NB4 (cell line): ENCODE measurements around the gene DGKB.

Experiments
- DNase-seq: peaks from one replicate; pipeline ENCODE4 v3.0.0; 2010; ENCODE audit warnings: low read depth
- H3K4me3 ChIP-seq: one replicate; pipeline ENCODE4 v1.5.1; 2011; ENCODE audit warnings: mild to moderate bottlenecking, low read depth, low read length, moderate library complexity
- CTCF ChIP-seq: IDR thresholded peaks from one replicate; pipeline ENCODE4 v1.5.1; 2012; ENCODE audit warnings: low read depth, low read length
- MAX ChIP-seq: IDR thresholded peaks from 2 replicates; pipeline ENCODE4 v1.6.1; 2011; ENCODE audit warnings: low read depth, low read length
- MYC ChIP-seq: IDR thresholded peaks from 2 replicates; pipeline ENCODE4 v1.6.1; 2011; ENCODE audit warnings: low read depth, low read length
- POLR2A ChIP-seq: IDR thresholded peaks from 2 replicates; pipeline ENCODE4 v1.6.1; 2011; ENCODE audit warnings: mild to moderate bottlenecking; ENCODE audit not compliant: insufficient read length; ENCODE audit errors: extremely low read depth

Gene DGKB

GRCh38 chr7:14836571-14837189 is 65.9 kb downstream of the DGKB start:
- no peak for DNase-seq
- no peak overlapping the region for H3K4me3 ChIP-seq
- TF ChIP-seq CTCF (no peak), MAX (no peak), POLR2A (no peak), MYC (no peak)

GRCh38 chr7:14836006-14836405 is 66.5 kb downstream of the DGKB start:
- TF ChIP-seq POLR2A (no peak), CTCF (no peak), MYC (no peak), MAX (no peak)
- DNase-seq = no peak
- H3K4me3 ChIP-seq = no peak overlapping the region

GRCh38 chr7:14835384-14835783 is 67.2 kb downstream of the DGKB start:
- TF ChIP-seq POLR2A (no peak), MYC (no peak), MAX (no peak), CTCF (no peak)
- H3K4me3 ChIP-seq = no peak overlapping the region
- DNase-seq = no peak

- TF ChIP-seq MYC (no peak), MAX (no peak), CTCF (no peak), POLR2A (no peak)
- no peak for DNase-seq
- no peak overlapping the region for H3K4me3 ChIP-seq
Measured at GRCh38 chr7:14834883-14835282, 67.7 kb downstream of the DGKB start.

GRCh38 chr7:14834456-14834855 is 68.1 kb downstream of the DGKB start:
- no peak overlapping the region for H3K4me3 ChIP-seq
- DNase-seq = no peak
- TF ChIP-seq MAX (no peak), MYC (no peak), CTCF (no peak), POLR2A (no peak)

- TF ChIP-seq CTCF (no peak), MAX (no peak), MYC (no peak), POLR2A (no peak)
- no peak overlapping the region for H3K4me3 ChIP-seq
- DNase-seq = no peak
Measured at GRCh38 chr7:14833707-14834106, 68.8 kb downstream of the DGKB start.
